ENCODE data around the gene SPECC1. TPM values are rescaled to one million over a fixed set of nuclear protein-coding genes. Genes with fewer than 3 reads are reported as not detected.
A peak's percentile ranks its signal among the peaks of the same experiment; 100 is the strongest.

The SPECC1 gene
- total and polyA plus RNA-seq, 2 of the 13 experiments (the other 11 are each of a cell fraction or from before 2014, with no cell fraction given), result 2.3 to 6.9 TPM

DNA sequence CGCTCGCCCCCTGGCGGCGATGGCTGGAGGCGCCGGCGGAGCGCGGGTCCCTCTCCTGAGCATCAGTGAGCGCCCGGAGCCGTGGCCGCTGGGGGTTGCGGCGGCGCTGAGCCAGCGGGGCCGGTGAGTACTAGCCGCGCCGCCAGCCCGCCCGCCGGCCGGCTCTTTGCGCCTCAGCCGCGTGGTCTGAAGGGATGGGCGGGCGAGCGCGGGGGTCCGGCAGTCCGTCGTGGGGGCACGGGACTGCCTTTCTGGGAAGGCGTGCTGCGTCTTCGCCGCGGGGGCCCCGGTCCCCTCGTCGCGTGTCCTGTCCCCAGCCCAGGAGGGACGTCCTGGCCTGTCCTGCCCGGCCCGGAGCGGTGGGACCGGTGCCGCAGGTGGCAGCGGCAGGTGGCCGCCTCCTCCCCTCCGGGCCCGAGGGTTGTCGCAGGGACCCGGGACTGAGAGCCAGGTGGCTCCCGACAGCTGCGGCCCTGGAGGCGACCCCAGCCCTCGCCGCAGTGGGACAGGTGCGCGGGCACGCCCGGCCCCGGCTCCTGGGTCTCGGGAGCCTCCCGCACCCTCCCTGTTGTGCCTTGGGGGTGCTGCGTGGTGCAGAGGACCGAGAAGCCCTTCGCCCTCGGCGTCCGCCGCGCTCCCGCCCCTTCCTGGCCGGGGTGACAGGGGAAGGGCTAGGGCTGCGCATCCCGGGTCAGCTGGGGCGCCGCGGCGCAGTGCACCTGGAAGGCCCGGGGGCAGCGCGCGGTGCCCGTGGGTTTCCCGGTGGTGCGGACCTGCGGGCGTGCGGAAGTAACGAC is at the start of gene SPECC1 (continued):
- TF ChIP-seq, protein P1, sequence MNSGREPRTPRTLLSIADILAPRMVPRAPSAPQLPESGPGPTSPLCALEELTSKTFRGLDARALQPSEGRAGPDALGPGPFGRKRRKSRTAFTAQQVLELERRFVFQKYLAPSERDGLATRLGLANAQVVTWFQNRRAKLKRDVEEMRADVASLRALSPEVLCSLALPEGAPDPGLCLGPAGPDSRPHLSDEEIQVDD (CRISPR knock-in tag; IDR thresholded peaks at IDR 0.05; ENCODE audit: borderline replicate concordance), result 0 out of 2 replicates have a peak, but pooled peaks have one; percentile 64
- TF ChIP-seq ZNF367 (CRISPR knock-in tag; IDR thresholded peaks at IDR 0.05; ENCODE audit: borderline replicate concordance) (no peak), RAD21 (CRISPR knock-in tag; IDR thresholded peaks at IDR 0.05) (peak; percentile 61; the same call in 1 of the 2 replicates), ZSCAN31 (CRISPR knock-in tag; IDR thresholded peaks at IDR 0.05; ENCODE audit: low read depth) (0 out of 2 replicates have a peak, but pooled peaks have one; percentile 26), ZFY (CRISPR knock-in tag; IDR thresholded peaks at IDR 0.05) (peak; percentile 58), ATF7-NPFF (CRISPR knock-in tag; IDR thresholded peaks at IDR 0.05; ENCODE audit: low read depth) (peak; percentile 46; the same call in 1 of the 2 replicates), NR2F1 (CRISPR knock-in tag; IDR thresholded peaks at IDR 0.05) (no peak), KLF13 (CRISPR knock-in tag; IDR thresholded peaks at IDR 0.05) (0 out of 2 replicates have a peak, but pooled peaks have one; percentile 46), SP4 (CRISPR knock-in tag; IDR thresholded peaks at IDR 0.05) (0 out of 2 replicates have a peak, but pooled peaks have one; percentile 15), ZBTB38 (CRISPR knock-in tag; IDR thresholded peaks at IDR 0.05) (0 out of 2 replicates have a peak, but pooled peaks have one; percentile 21), ZNF614 (CRISPR knock-in tag; IDR thresholded peaks at IDR 0.05; ENCODE audit: borderline replicate concordance) (no peak), PLRG1 (conservative IDR thresholded peaks at IDR 0.05) (no peak), SATB2 (CRISPR knock-in tag; IDR thresholded peaks at IDR 0.05) (no peak), ZMYM4 (CRISPR knock-in tag; IDR thresholded peaks at IDR 0.05) (0 out of 2 replicates have a peak, but pooled peaks have one; percentile 9), ZNF546 (CRISPR knock-in tag; conservative IDR thresholded peaks at IDR 0.05) (peak; percentile 65; the same call in 1 of the 2 replicates), HCFC1 (IDR thresholded peaks at IDR 0.05; ENCODE audit: low read depth, low read length) (peak; percentile 90), MTA1 (CRISPR knock-in tag; IDR thresholded peaks at IDR 0.05; ENCODE audit: borderline replicate concordance) (peak; percentile 40; the same call in 1 of the 2 replicates), SRSF9 (IDR thresholded peaks at IDR 0.05; ENCODE audit: borderline replicate concordance, insufficient read depth, low read depth, low read length, poor library complexity, severe bottlenecking) (no peak), RBM39 (IDR thresholded peaks at IDR 0.05; ENCODE audit: low read depth, low read length, poor library complexity, severe bottlenecking) (peak; percentile 31), ZNF17 (CRISPR knock-in tag; IDR thresholded peaks at IDR 0.05) (no peak), IRF2 (CRISPR knock-in tag; IDR thresholded peaks at IDR 0.05) (peak; percentile 73; the same call in 1 of the 2 replicates), MEIS1 (CRISPR knock-in tag; IDR thresholded peaks at IDR 0.05; ENCODE audit: borderline replicate concordance) (no peak), ZNF777 (CRISPR knock-in tag; IDR thresholded peaks at IDR 0.05) (peak; percentile 93)
- TF ChIP-seq, protein P2, sequence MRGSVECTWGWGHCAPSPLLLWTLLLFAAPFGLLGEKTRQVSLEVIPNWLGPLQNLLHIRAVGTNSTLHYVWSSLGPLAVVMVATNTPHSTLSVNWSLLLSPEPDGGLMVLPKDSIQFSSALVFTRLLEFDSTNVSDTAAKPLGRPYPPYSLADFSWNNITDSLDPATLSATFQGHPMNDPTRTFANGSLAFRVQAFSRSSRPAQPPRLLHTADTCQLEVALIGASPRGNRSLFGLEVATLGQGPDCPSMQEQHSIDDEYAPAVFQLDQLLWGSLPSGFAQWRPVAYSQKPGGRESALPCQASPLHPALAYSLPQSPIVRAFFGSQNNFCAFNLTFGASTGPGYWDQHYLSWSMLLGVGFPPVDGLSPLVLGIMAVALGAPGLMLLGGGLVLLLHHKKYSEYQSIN (CRISPR knock-in tag; IDR thresholded peaks at IDR 0.05; ENCODE audit: borderline replicate concordance), result no peak
- TF ChIP-seq, protein P3, sequence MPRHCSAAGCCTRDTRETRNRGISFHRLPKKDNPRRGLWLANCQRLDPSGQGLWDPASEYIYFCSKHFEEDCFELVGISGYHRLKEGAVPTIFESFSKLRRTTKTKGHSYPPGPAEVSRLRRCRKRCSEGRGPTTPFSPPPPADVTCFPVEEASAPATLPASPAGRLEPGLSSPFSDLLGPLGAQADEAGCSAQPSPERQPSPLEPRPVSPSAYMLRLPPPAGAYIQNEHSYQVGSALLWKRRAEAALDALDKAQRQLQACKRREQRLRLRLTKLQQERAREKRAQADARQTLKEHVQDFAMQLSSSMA (CRISPR knock-in tag; IDR thresholded peaks at IDR 0.05), result no peak
- TF ChIP-seq, protein P4, sequence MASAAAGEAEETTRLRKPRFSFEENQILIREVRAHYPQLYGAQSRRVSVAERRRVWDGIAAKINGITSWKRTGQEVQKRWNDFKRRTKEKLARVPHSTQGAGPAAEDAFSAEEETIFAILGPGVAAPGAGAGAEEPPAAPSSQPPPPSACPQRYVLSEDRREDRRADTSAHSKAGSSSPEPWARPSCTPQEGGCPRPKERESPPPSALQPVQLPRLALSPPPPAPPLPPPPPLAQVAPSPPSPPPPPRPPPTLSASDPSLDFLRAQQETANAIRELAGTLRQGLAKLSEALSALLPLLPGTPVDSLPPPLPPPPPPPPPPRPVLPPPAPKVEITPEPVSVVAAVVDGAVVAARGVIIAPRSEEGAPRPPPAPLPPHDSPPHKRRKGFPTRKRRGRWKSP (CRISPR knock-in tag; IDR thresholded peaks at IDR 0.05), result peak; percentile 62
- TF ChIP-seq, protein P5, sequence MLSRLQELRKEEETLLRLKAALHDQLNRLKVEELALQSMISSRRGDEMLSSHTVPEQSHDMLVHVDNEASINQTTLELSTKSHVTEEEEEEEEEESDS (CRISPR knock-in tag; IDR thresholded peaks at IDR 0.05; ENCODE audit: borderline replicate concordance), result no peak
